ENCODE results near the gene NUP210. TPM values are rescaled to one million over a fixed set of nuclear protein-coding genes. Genes with fewer than 3 reads are reported as not detected.

The NUP210 gene
- total and polyA plus RNA-seq, 8 donors = 16.0 to 23.5 (median 18.1) TPM

GRCh38 chr3:13288732-13289718 is 131.1 kb downstream of the NUP210 start:
- no peak for ATAC-seq
- intact Hi-C loops (cut with DNase I) = no loop called here
- no peaks in the 10 kb centered on the region for H3K36me3 ChIP-seq
- DNase-seq = no peak
- no peak overlapping the region for H3K4me3 ChIP-seq
- no peak for TF ChIP-seq CTCF (IDR thresholded peaks at IDR 0.05)
- no peaks in the 10 kb centered on the region for H3K4me1 ChIP-seq
- no peak overlapping the region for H3K27ac ChIP-seq
- peaks cover 0 to 14% of the 10 kb centered on the region in 2 donors for H3K9me3 ChIP-seq
- peaks cover 1 to 46% of the 10 kb centered on the region in 2 donors for H3K27me3 ChIP-seq

- intact Hi-C loops (cut with DNase I) = no loop called here
- no peak for ATAC-seq
Measured at GRCh38 chr3:13287833-13288232, 132.3 kb downstream of the NUP210 start.

GRCh38 chr3:13286873-13287272 is 133.2 kb downstream of the NUP210 start:
- DNase-seq (no peak), ATAC-seq (no peak)
- intact Hi-C loops (cut with DNase I) = no loop called here
- Histone ChIP-seq H3K27me3 (peaks cover 16 to 54% of the 10 kb centered on the region in 2 donors), H3K4me1 (peaks cover 7 to 9% of the 10 kb centered on the region in 2 donors), H3K27ac (no peak overlapping the region), H3K9me3 (peaks cover 0 to 18% of the 10 kb centered on the region in 2 donors), H3K4me3 (no peak overlapping the region), H3K36me3 (no peaks in the 10 kb centered on the region)
- no peak for TF ChIP-seq CTCF (IDR thresholded peaks at IDR 0.05)

More at GRCh38 chr3:13287833-13288232, 132.3 kb downstream of the NUP210 start:
- H3K4me1 ChIP-seq = peaks cover 0 to 4% of the 10 kb centered on the region in 2 donors
- peaks cover 11 to 48% of the 10 kb centered on the region in 2 donors for H3K27me3 ChIP-seq
- no peak overlapping the region for H3K4me3 ChIP-seq
- DNase-seq = no peak
- TF ChIP-seq CTCF (IDR thresholded peaks at IDR 0.05) = no peak
- H3K36me3 ChIP-seq = no peaks in the 10 kb centered on the region
- H3K9me3 ChIP-seq = peaks cover 0 to 18% of the 10 kb centered on the region in 2 donors
- H3K27ac ChIP-seq = no peak overlapping the region

- no peak for TF ChIP-seq CTCF (IDR thresholded peaks at IDR 0.05)
- ATAC-seq (no peak), DNase-seq (no peak)
- Histone ChIP-seq H3K36me3 (no peaks in the 10 kb centered on the region), H3K9me3 (peaks cover 0 to 18% of the 10 kb centered on the region in 2 donors), H3K4me1 (peaks cover 7 to 13% of the 10 kb centered on the region in 2 donors), H3K4me3 (no peak overlapping the region), H3K27ac (no peak overlapping the region), H3K27me3 (peaks cover 18 to 71% of the 10 kb centered on the region in 2 donors)
- intact Hi-C loops (cut with DNase I) = no loop called here
Measured at GRCh38 chr3:13285007-13285567, 135.0 kb downstream of the NUP210 start.

GRCh38 chr3:13283877-13284264 is 136.3 kb downstream of the NUP210 start:
- intact Hi-C loops (cut with DNase I) = no loop called here
- H3K36me3 ChIP-seq = no peaks in the 10 kb centered on the region
- no peak for ATAC-seq
- no peak overlapping the region for H3K4me3 ChIP-seq
- peaks cover 0 to 18% of the 10 kb centered on the region in 2 donors for H3K9me3 ChIP-seq
- no peak for TF ChIP-seq CTCF (IDR thresholded peaks at IDR 0.05)
- DNase-seq = no peak
- H3K27ac ChIP-seq = no peak overlapping the region
- peaks cover 18 to 83% of the 10 kb centered on the region in 2 donors for H3K27me3 ChIP-seq
- peaks cover 7 to 13% of the 10 kb centered on the region in 2 donors for H3K4me1 ChIP-seq
